Caco-2 (cell line): ENCODE data around the gene RBKS. TPM values are rescaled to one million over a fixed set of nuclear protein-coding genes. Genes with fewer than 3 reads are reported as not detected.

Experiments used
- BruUV-seq: library from RNA; stranded (reverse); fragments of 400-500 nt; replicated peaks from 2 replicates; lab custom pipeline; 2021; lab: Mats Ljungman, UMichigan
- CTCF ChIA-PET: fragments of 300-600 bp; sonication (Branson Sonifier 250); formaldehyde crosslinking; loops from one replicate; lab custom pipeline; 2022; ENCODE audit warnings: antibody characterized with exemption; lab: Charles Lee
- POLR2A ChIA-PET: fragments of 300-600 bp; sonication (Branson Sonifier 250); formaldehyde crosslinking; loops from one replicate; lab custom pipeline; 2022; ENCODE audit warnings: antibody characterized with exemption; lab: Charles Lee
- DNase-seq, 2 experiments: peaks; one replicate each; pipeline versions ENCODE4 v3.0.0 to v3.0.0-alpha.2; 2020 to 2022
- H3K27me3 ChIP-seq: replicated peaks from 2 replicates; pipeline ENCODE4 v1.6.0; 2011; ENCODE audit warnings: low read length; ENCODE audit not compliant: control insufficient read depth, insufficient read depth
- H3K36me3 ChIP-seq: 2 replicates; pipeline ENCODE4 v1.5.1; 2011; ENCODE audit warnings: low read length; ENCODE audit not compliant: control insufficient read depth, insufficient read depth
- H3K4me1 ChIP-seq: fragments of 250-450 bp; sonication (Bioruptor Pico); 2 replicates; pipeline ENCODE4 v1.5.1; 2020; ENCODE audit warnings: mild to moderate bottlenecking
- H3K4me3 ChIP-seq: 2 replicates; pipeline ENCODE4 v1.5.1; 2011; ENCODE audit warnings: low read depth, mild to moderate bottlenecking, control low read depth, low read length
- H3K9me3 ChIP-seq: fragments of 250-450 bp; sonication (Bioruptor Pico); 2 replicates; pipeline ENCODE4 v1.5.1; 2020; ENCODE audit warnings: mild to moderate bottlenecking, moderate library complexity
- H3K27ac Mint-ChIP-seq: one replicate; pipeline ENCODE4 v1.8.0; 2022; ENCODE audit warnings: mixed read lengths; ENCODE audit not compliant: unreplicated experiment
- H3K27me3 Mint-ChIP-seq: one replicate; pipeline ENCODE4 v1.8.0; 2022; ENCODE audit warnings: mixed read lengths; ENCODE audit not compliant: insufficient read depth, unreplicated experiment
- H3K36me3 Mint-ChIP-seq: one replicate; pipeline ENCODE4 v1.8.0; 2022; ENCODE audit warnings: mild to moderate bottlenecking, mixed read lengths; ENCODE audit not compliant: insufficient read depth, unreplicated experiment
- H3K4me1 Mint-ChIP-seq: one replicate; pipeline ENCODE4 v1.8.0; 2022; ENCODE audit warnings: low read depth, mixed read lengths; ENCODE audit not compliant: unreplicated experiment
- H3K4me3 Mint-ChIP-seq: one replicate; pipeline ENCODE4 v1.8.0; 2022; ENCODE audit warnings: mild to moderate bottlenecking, moderate library complexity, mixed read lengths; ENCODE audit not compliant: unreplicated experiment
- H3K9me3 Mint-ChIP-seq: one replicate; pipeline ENCODE4 v1.8.0; 2022; ENCODE audit warnings: mixed read lengths; ENCODE audit not compliant: unreplicated experiment
- CTCF ChIP-seq, 2 experiments: fragments of 200-600 bp in 1 of 2; IDR thresholded peaks; 1 replicate in 1 of 2; 2 replicates in 1 of 2; pipeline versions ENCODE4 v1.5.1 to v1.8.0; 2011 to 2022; ENCODE audit warnings: antibody characterized with exemption in 1 of 2, control low read depth in 1 of 2, inconsistent platforms in 1 of 2, low read depth in 1 of 2, low read length in 1 of 2, mild to moderate bottlenecking in 1 of 2, moderate library complexity in 1 of 2; ENCODE audit not compliant: insufficient read depth in 1 of 2, severe bottlenecking in 1 of 2, unreplicated experiment in 1 of 2
- intact Hi-C: fragments of 100-400 bp; cut with micrococcal nuclease; formaldehyde crosslinking; loops from one replicate; pipeline ENCODE4 v1.10.0; 2022; ENCODE audit not compliant: unreplicated experiment
- total RNA-seq: library from RNA; stranded (reverse); gene quantifications from 2 replicates; pipeline ENCODE4 v1.2.3, GENCODE V29; 2022

Gene RBKS
- total RNA-seq, 1 experiment from 2014 or later = 7.4 TPM

GRCh38 chr2:27912512-27912911 is 22.3 kb upstream of the RBKS start:
- Mint-ChIP-seq H3K36me3 (no peaks in the 10 kb centered on the region), H3K9me3 (no peaks in the 10 kb centered on the region), H3K4me3 (no peak overlapping the region), H3K27ac (no peak overlapping the region), H3K27me3 (no peaks in the 10 kb centered on the region), H3K4me1 (no peaks in the 10 kb centered on the region)
- no peak overlapping the region for H3K4me3 ChIP-seq
- peaks cover 18% of the 10 kb centered on the region for H3K4me1 ChIP-seq
- H3K9me3 ChIP-seq = no peaks in the 10 kb centered on the region
- POLR2A ChIA-PET = no interaction called here
- DNase-seq = no peak
- no TSS peak for BruUV-seq
- CTCF ChIA-PET = no interaction called here
- no peaks in the 10 kb centered on the region for H3K27me3 ChIP-seq
- H3K36me3 ChIP-seq = no peaks in the 10 kb centered on the region
- TF ChIP-seq CTCF (IDR thresholded peaks at IDR 0.05; ENCODE audit: insufficient read depth in 1 of 2, low read depth in 1 of 2, low read length in 1 of 2, severe bottlenecking in 1 of 2, unreplicated experiment in 1 of 2) = no peak
- intact Hi-C loops = no loop called here

GRCh38 chr2:27911458-27912210 is 21.4 kb upstream of the RBKS start:
- H3K4me3 ChIP-seq = no peak overlapping the region
- CTCF ChIA-PET = no interaction called here
- no peak overlapping the region for H3K27ac Mint-ChIP-seq

GRCh38 chr2:27909901-27910300 is 19.7 kb upstream of the RBKS start:
- no peak overlapping the region for H3K4me3 ChIP-seq
- no TSS peak for BruUV-seq
- no peaks in the 10 kb centered on the region for H3K27me3 ChIP-seq
- intact Hi-C loops = no loop called here
- no peaks in the 10 kb centered on the region for H3K9me3 ChIP-seq
- Mint-ChIP-seq H3K27ac (no peak overlapping the region), H3K4me3 (no peak overlapping the region), H3K36me3 (no peaks in the 10 kb centered on the region), H3K4me1 (no peaks in the 10 kb centered on the region), H3K27me3 (no peaks in the 10 kb centered on the region), H3K9me3 (no peaks in the 10 kb centered on the region)
- no peaks in the 10 kb centered on the region for H3K4me1 ChIP-seq
- POLR2A ChIA-PET = interaction anchor here (0.6 kb wide), 1 partner anchor 13 kb away, joined by 3 read pairs; no protein-coding TSS in a partner anchor
- DNase-seq = no peak
- H3K36me3 ChIP-seq = no peaks in the 10 kb centered on the region
- TF ChIP-seq CTCF (IDR thresholded peaks at IDR 0.05; ENCODE audit: insufficient read depth in 1 of 2, low read depth in 1 of 2, low read length in 1 of 2, severe bottlenecking in 1 of 2, unreplicated experiment in 1 of 2) = no peak
- CTCF ChIA-PET = no interaction called here

More at GRCh38 chr2:27911458-27912210, 21.4 kb upstream of the RBKS start:
- no peak for TF ChIP-seq CTCF (IDR thresholded peaks at IDR 0.05; ENCODE audit: insufficient read depth in 1 of 2, low read depth in 1 of 2, low read length in 1 of 2, severe bottlenecking in 1 of 2, unreplicated experiment in 1 of 2)
- Histone ChIP-seq H3K27me3 (no peaks in the 10 kb centered on the region), H3K4me1 (peaks cover 15% of the 10 kb centered on the region), H3K9me3 (no peaks in the 10 kb centered on the region), H3K36me3 (no peaks in the 10 kb centered on the region)
- Mint-ChIP-seq H3K4me3 (no peak overlapping the region), H3K36me3 (no peaks in the 10 kb centered on the region), H3K9me3 (no peaks in the 10 kb centered on the region), H3K4me1 (no peaks in the 10 kb centered on the region), H3K27me3 (no peaks in the 10 kb centered on the region)
- POLR2A ChIA-PET = no interaction called here
- BruUV-seq = no TSS peak
- no peak for DNase-seq
- intact Hi-C loops = no loop called here
